Thyroid gland (tissue), 4 donors: ENCODE data around the gene NALCN. TPM values are rescaled to one million over a fixed set of nuclear protein-coding genes. Genes with fewer than 3 reads are reported as not detected.

ENCODE experiments used
- DNase-seq, 2 donors: peaks; one replicate each; pipeline ENCODE4 v3.0.0-alpha.2; 2019
- H3K27ac ChIP-seq, 3 donors: fragments of 200-600 bp; sonication (generic); 1 replicate in 2 of 3; 2 replicates in 1 of 3; pipeline ENCODE4 v1.5.1; 2016 to 2019; ENCODE audit warnings: mild to moderate bottlenecking in 1 of 3, moderate library complexity in 1 of 3
- H3K27me3 ChIP-seq: fragments of 200-600 bp; sonication (generic); one replicate; pipeline ENCODE4 v1.5.1; 2019
- H3K36me3 ChIP-seq, 2 donors: fragments of 200-600 bp; sonication (generic); one replicate each; pipeline ENCODE4 v1.5.1; 2016 to 2019
- H3K4me1 ChIP-seq, 2 donors: fragments of 200-600 bp; sonication (generic); one replicate each; pipeline ENCODE4 v1.5.1; 2017 to 2019
- H3K4me3 ChIP-seq, 3 donors: fragments of 200-600 bp; sonication (generic); replicated peaks in 1 of 3; 1 replicate in 2 of 3; 2 replicates in 1 of 3; pipeline ENCODE4 v1.5.1; 2016; ENCODE audit warnings: mild to moderate bottlenecking in 1 of 3
- H3K9me3 ChIP-seq: fragments of 200-600 bp; sonication (generic); one replicate; pipeline ENCODE4 v1.5.1; 2017
- POLR2A ChIP-seq, 2 donors: fragments of 450-650 bp; IDR thresholded peaks; one replicate each; pipeline ENCODE4 v1.6.1; 2017; ENCODE audit warnings: antibody characterized with exemption in 2 of 2, mild to moderate bottlenecking in 2 of 2, moderate library complexity in 1 of 2
- WGBS, 2 donors: methylation state at CpG; one replicate each; pipeline ENCODE4 v1.1.5; 2017; 5-methylcytosine and 5-hydroxymethylcytosine counted together
- intact Hi-C: fragments of 100-400 bp; cut with DNase I; formaldehyde crosslinking; loops from one replicate; pipeline ENCODE4 v1.15.1; 2023
- total RNA-seq, 4 donors: library from RNA; depleted of rRNA; stranded (reverse); fragments of >200 nt; gene quantifications; one replicate each; pipeline ENCODE4 v1.2.3, GENCODE V29; 2016
- TF ChIP-seq, protein P1 (sequence below), 6 experiments: fragments of 200-600 bp in 3 of 6; fragments of 450-650 bp in 3 of 6; sonication (generic) in 3 of 6; IDR thresholded peaks; one replicate each; pipeline ENCODE4 v1.5.1; 2016 to 2019; ENCODE audit warnings: antibody characterized with exemption in 6 of 6, mild to moderate bottlenecking in 2 of 6, inconsistent platforms in 1 of 6, moderate library complexity in 1 of 6

The NALCN gene
- total RNA-seq, 4 donors from 2014 or later = 2.3 to 6.4 (median 4.4) TPM

DNA sequence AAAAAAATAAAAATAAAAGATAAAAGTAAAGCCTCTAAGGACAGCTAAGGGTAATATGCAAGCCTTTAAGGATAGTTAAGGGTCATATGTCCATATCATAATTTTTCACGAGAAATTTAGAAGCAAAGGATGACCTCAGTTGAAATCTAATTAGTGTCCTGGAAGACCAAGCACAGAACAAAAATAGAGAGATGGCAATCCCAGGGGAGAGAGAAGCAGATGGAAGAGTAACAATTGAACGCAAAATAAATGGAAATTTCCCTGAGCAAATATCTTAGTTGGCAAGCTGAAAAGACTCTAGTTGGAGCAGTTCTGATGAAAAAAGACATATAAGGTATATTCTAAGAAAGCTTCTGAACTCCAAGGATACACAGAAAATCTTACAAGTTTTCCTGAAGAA lies 275.4 kb downstream of the NALCN start:
- no peaks in the 10 kb centered on the region for H3K9me3 ChIP-seq
- TF ChIP-seq, protein P1, sequence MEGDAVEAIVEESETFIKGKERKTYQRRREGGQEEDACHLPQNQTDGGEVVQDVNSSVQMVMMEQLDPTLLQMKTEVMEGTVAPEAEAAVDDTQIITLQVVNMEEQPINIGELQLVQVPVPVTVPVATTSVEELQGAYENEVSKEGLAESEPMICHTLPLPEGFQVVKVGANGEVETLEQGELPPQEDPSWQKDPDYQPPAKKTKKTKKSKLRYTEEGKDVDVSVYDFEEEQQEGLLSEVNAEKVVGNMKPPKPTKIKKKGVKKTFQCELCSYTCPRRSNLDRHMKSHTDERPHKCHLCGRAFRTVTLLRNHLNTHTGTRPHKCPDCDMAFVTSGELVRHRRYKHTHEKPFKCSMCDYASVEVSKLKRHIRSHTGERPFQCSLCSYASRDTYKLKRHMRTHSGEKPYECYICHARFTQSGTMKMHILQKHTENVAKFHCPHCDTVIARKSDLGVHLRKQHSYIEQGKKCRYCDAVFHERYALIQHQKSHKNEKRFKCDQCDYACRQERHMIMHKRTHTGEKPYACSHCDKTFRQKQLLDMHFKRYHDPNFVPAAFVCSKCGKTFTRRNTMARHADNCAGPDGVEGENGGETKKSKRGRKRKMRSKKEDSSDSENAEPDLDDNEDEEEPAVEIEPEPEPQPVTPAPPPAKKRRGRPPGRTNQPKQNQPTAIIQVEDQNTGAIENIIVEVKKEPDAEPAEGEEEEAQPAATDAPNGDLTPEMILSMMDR (IDR thresholded peaks at IDR 0.05) = no peak
- no peak for TF ChIP-seq POLR2A (IDR thresholded peaks at IDR 0.05)
- no peak overlapping the region for H3K27ac ChIP-seq
- 71 to 77% methylated on average over 2 of the region's 2 CpGs for WGBS, 2 donors
- H3K4me1 ChIP-seq = peaks cover 10 to 15% of the 10 kb centered on the region in 2 donors
- no peak overlapping the region for H3K4me3 ChIP-seq
- H3K36me3 ChIP-seq = no peaks in the 10 kb centered on the region
- intact Hi-C loops = loop anchor here (10.0 kb wide), 1 partner anchor 624 kb away; no protein-coding TSS in a partner anchor
- DNase-seq = no peak
- no peaks in the 10 kb centered on the region for H3K27me3 ChIP-seq

DNA sequence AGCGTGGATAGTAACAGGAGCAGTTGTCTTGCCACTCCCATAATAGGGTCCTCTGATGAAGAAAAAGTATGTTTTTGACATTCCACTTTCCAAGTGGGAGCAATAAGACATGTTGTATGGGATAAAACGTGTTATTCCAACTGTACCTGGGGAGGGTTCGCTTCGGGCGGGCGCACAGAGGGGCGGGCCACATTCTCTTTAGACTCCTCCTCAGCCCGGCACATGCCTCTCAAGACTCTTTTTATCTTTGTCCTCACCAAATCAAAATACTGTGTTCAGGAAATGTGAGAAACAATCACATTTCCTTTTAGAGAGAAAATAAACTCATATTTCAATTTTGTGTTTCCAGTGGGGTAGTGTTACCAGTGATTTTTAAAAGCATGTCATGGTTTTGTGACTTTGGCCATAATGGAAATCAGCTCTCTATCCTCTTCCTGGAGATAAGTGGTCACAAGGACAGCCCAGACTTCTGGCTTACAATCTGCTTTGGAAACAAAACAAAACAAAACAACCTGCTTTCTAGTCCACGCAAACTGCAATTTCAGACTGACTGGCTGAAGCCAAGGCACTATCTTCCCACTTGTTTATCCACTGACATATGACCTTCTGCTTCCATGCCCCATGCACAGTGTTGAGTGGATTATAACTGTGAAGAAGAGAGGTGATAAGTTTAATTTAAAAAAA lies 276.1 kb downstream of the NALCN start:
- TF ChIP-seq POLR2A (IDR thresholded peaks at IDR 0.05) = no peak
- WGBS, 2 donors = 55 to 69% methylated on average over 9 of the region's 9 CpGs
- no peaks in the 10 kb centered on the region for H3K36me3 ChIP-seq
- H3K9me3 ChIP-seq = no peaks in the 10 kb centered on the region
- H3K4me1 ChIP-seq = peaks cover 10 to 15% of the 10 kb centered on the region in 2 donors
- intact Hi-C loops = loop anchor here (10.0 kb wide), 1 partner anchor 625 kb away; no protein-coding TSS in a partner anchor
- peak in 1 of 2 donors; percentile 8 for DNase-seq
- H3K4me3 ChIP-seq = no peak overlapping the region
- H3K27ac ChIP-seq = peak overlapping the region in 1 of 3 donors; percentile 10
- no peaks in the 10 kb centered on the region for H3K27me3 ChIP-seq

DNA sequence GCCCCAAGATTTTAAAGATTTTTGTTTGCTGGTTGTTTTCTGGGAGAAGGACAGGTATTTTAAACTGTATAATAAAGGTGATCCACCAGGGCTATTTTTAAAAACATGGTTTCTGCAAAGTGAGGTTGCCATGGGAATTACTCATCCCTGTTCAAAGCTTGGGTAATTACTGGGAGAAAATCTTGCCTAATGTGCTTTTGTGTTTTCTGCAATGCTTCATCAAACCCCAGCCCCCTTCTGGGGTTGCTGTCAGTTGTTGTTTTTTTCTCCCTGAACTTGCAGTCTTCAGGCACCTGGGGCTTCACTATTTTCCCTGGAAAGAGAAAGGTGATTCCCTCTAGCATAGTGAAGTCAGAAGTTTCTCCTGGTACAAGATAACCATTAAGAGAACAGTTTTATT lies 277.2 kb downstream of the NALCN start:
- peak in 1 of 2 donors; percentile 8 for DNase-seq
- no peaks in the 10 kb centered on the region for H3K9me3 ChIP-seq
- H3K4me3 ChIP-seq = no peak overlapping the region
- TF ChIP-seq POLR2A (IDR thresholded peaks at IDR 0.05) = no peak
- TF ChIP-seq, protein P1 (IDR thresholded peaks at IDR 0.05) = no peak
- H3K36me3 ChIP-seq = no peaks in the 10 kb centered on the region
- intact Hi-C loops = no loop called here
- H3K27ac ChIP-seq = no peak overlapping the region
- no peaks in the 10 kb centered on the region for H3K27me3 ChIP-seq
- peaks cover 10 to 15% of the 10 kb centered on the region in 2 donors for H3K4me1 ChIP-seq

DNA sequence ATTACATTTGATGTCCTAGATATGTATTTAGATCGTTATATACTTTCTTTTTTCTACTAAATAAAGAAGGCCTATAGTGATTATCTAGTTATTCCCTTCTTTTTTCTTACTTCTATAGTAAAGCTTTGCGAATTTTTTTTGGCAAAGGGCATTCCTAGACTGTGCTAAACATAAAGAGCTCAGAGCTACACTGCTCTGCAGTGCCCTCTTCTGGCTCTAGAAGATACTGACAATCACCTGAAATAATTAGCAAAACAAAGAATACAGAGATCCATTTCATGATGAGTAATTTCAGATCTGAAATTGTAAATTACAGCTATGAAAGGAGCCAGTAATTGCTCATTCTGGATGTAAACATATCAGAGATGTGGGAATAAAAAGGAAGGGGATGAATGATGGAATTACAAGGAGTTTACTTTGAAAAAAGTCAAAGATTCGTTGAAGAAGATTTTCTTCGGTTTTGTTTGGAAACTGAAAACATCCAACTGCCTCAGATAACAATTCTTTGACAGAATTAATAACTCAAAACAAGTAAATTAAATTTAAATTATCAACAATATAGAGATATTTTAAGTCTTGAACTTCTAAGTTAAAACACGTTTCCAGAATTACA lies 288.5 kb downstream of the NALCN start:
- Histone ChIP-seq H3K9me3 (no peaks in the 10 kb centered on the region), H3K27ac (no peak overlapping the region), H3K27me3 (no peaks in the 10 kb centered on the region), H3K36me3 (no peaks in the 10 kb centered on the region), H3K4me3 (no peak overlapping the region), H3K4me1 (no peaks in the 10 kb centered on the region)
- 70 to 71% methylated on average over 5 of the region's 5 CpGs for WGBS, 2 donors
- DNase-seq = peak; percentile 8 to 9
- intact Hi-C loops = loop anchor here (5.0 kb wide), 1 partner anchor 556 kb away; no protein-coding TSS in a partner anchor
- TF ChIP-seq, protein P1 (IDR thresholded peaks at IDR 0.05) = peak; percentile 24 to 80 (median 62)
- TF ChIP-seq POLR2A (IDR thresholded peaks at IDR 0.05) = no peak

DNA sequence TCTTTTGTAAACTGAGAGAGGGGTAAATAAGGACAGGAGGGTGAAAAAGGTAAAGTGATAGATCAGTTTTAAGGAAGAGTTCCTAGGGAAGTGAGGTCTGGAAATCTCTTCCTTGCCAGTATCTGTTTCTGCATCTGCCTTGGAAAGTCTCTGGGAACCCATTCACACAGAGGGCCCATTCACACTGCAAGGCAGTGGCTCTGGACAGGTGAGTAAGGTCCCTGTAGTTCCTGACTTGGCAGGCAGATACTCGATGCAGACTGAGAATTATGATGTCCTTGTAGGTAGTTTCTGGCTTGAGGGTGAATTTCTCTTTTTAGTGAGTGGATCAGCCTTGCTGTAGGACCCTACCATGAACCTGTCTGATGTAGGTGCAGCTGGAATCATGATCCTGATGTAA lies 293.3 kb downstream of the NALCN start:
- Histone ChIP-seq H3K9me3 (no peaks in the 10 kb centered on the region), H3K4me3 (no peak overlapping the region), H3K4me1 (no peaks in the 10 kb centered on the region), H3K27me3 (no peaks in the 10 kb centered on the region), H3K36me3 (no peaks in the 10 kb centered on the region), H3K27ac (no peak overlapping the region)
- TF ChIP-seq POLR2A (IDR thresholded peaks at IDR 0.05) = no peak
- TF ChIP-seq, protein P1 (IDR thresholded peaks at IDR 0.05) = no peak
- no peak for DNase-seq
- WGBS, 2 donors = 60 to 93% methylated on average over 1 of the region's 1 CpG
- intact Hi-C loops = no loop called here
